HepG2 (cell line): ENCODE data around the gene CCDC28A. TPM values are rescaled to one million over a fixed set of nuclear protein-coding genes. Genes with fewer than 3 reads are reported as not detected.
A peak's percentile ranks its signal among the peaks of the same experiment; 100 is the strongest.

Experiments
- AHR ChIP-seq: IDR thresholded peaks from 2 replicates; pipeline ENCODE4 v1.6.1; 2018; ENCODE audit warnings: missing genetic modification reagents, missing compliant biosample characterization
- ATAD3A ChIP-seq: sonication (generic); formaldehyde crosslinking; IDR thresholded peaks from 2 replicates; pipeline ENCODE4 v1.4.0; 2020; ENCODE audit warnings: missing genetic modification reagents
- E2F1 ChIP-seq: sonication (generic); formaldehyde crosslinking; IDR thresholded peaks from 2 replicates; pipeline ENCODE4 v1.5.0; 2020; ENCODE audit warnings: missing genetic modification reagents
- HDAC2 ChIP-seq: sonication (generic); formaldehyde crosslinking; IDR thresholded peaks from 2 replicates; pipeline ENCODE4 v1.4.0; 2020; ENCODE audit warnings: missing genetic modification reagents
- KMT2A ChIP-seq: sonication (generic); formaldehyde crosslinking; IDR thresholded peaks from 2 replicates; pipeline ENCODE4 v1.4.0; 2020; ENCODE audit warnings: missing genetic modification reagents
- MED8 ChIP-seq: sonication (generic); formaldehyde crosslinking; IDR thresholded peaks from 2 replicates; pipeline ENCODE4 v1.8.1; 2023; ENCODE audit warnings: mild to moderate bottlenecking, missing genetic modification reagents; ENCODE audit not compliant: insufficient replicate concordance
- NKX3-1 ChIP-seq: sonication (generic); formaldehyde crosslinking; IDR thresholded peaks from 2 replicates; pipeline ENCODE4 v1.5.0; 2020; ENCODE audit warnings: missing genetic modification reagents
- NONO ChIP-seq, 2 experiments: fragments of 450-650 bp in 1 of 2; sonication (generic) in 1 of 2; formaldehyde crosslinking in 1 of 2; IDR thresholded peaks in 1 of 2; conservative IDR thresholded peaks in 1 of 2; 2 replicates each; pipeline versions ENCODE4 v1.6.1 to v1.8.0; 2017 to 2022; ENCODE audit warnings: mild to moderate bottlenecking in 1 of 2, missing genetic modification reagents in 1 of 2, moderate library complexity in 1 of 2
- PHB2 ChIP-seq: fragments of 450-650 bp; IDR thresholded peaks from 2 replicates; pipeline ENCODE4 v1.6.1; 2018; ENCODE audit not compliant: partially characterized antibody
- RERE ChIP-seq: IDR thresholded peaks from 2 replicates; pipeline ENCODE4 v1.6.1; 2016; ENCODE audit warnings: low read depth, missing genetic modification reagents, missing compliant biosample characterization
- SIX4 ChIP-seq: sonication (generic); formaldehyde crosslinking; IDR thresholded peaks from 2 replicates; pipeline ENCODE4 v1.4.0; 2020; ENCODE audit warnings: missing genetic modification reagents
- SYNCRIP ChIP-seq: fragments of 200-400 bp; formaldehyde crosslinking; IDR thresholded peaks from 2 replicates; pipeline ENCODE4 v1.6.1; 2018; ENCODE audit warnings: mild to moderate bottlenecking, low read depth, low read length; ENCODE audit not compliant: insufficient read depth
- TBP ChIP-seq: sonication (generic); formaldehyde crosslinking; IDR thresholded peaks from 2 replicates; pipeline ENCODE4 v1.5.0; 2020; ENCODE audit warnings: missing genetic modification reagents
- ZFP1 ChIP-seq: IDR thresholded peaks from 2 replicates; pipeline ENCODE4 v1.6.1; 2016
- ZFX ChIP-seq: sonication (generic); formaldehyde crosslinking; IDR thresholded peaks from 2 replicates; pipeline ENCODE4 v1.4.0; 2020; ENCODE audit warnings: mild to moderate bottlenecking, low read depth, missing genetic modification reagents, moderate library complexity
- ZKSCAN8 ChIP-seq: IDR thresholded peaks from 2 replicates; pipeline ENCODE4 v1.6.1; 2016; ENCODE audit warnings: borderline replicate concordance, missing genetic modification reagents, missing compliant biosample characterization
- ZNF280D ChIP-seq: sonication (generic); formaldehyde crosslinking; IDR thresholded peaks from 2 replicates; pipeline ENCODE4 v1.5.1; 2020; ENCODE audit warnings: mild to moderate bottlenecking, missing genetic modification reagents
- ZNF44 ChIP-seq: sonication (generic); formaldehyde crosslinking; IDR thresholded peaks from 2 replicates; pipeline ENCODE4 v1.5.1; 2020; ENCODE audit warnings: mild to moderate bottlenecking, missing genetic modification reagents
- ZNF749 ChIP-seq: sonication (generic); formaldehyde crosslinking; IDR thresholded peaks from 2 replicates; pipeline ENCODE4 v1.8.0; 2022; ENCODE audit warnings: mild to moderate bottlenecking, missing genetic modification reagents, moderate library complexity, borderline replicate concordance
- ZSCAN30 ChIP-seq: sonication (generic); formaldehyde crosslinking; IDR thresholded peaks from 2 replicates; pipeline ENCODE4 v1.5.0; 2020; ENCODE audit warnings: mild to moderate bottlenecking, missing genetic modification reagents
- polyA plus RNA-seq, 8 experiments: library from polyadenylated mRNA; depleted of rRNA in 3 of 8; stranded (reverse) in 7 of 8; unstranded in 1 of 8; fragments of >200 nt; fragmentation: Illumina TruSeq in 4 of 8; extraction: Trizol in 4 of 8; gene quantifications; 2 replicates each; pipeline versions ENCODE4 v1.2.1 to v1.2.3, GENCODE V29; 2011 to 2016; ENCODE audit warnings: low read depth in 4 of 8, missing spikeins in 1 of 8, mixed read lengths in 1 of 8; ENCODE audit not compliant: insufficient read depth in 1 of 8
- total RNA-seq, 5 experiments: library from RNA; depleted of rRNA; stranded (reverse); fragments of >200 nt; fragmentation: Illumina TruSeq; extraction: Trizol; gene quantifications; 2 replicates each; pipeline ENCODE4 v1.2.3, GENCODE V29; 2016; ENCODE audit warnings: low read depth in 1 of 5

CCDC28A gene
- total and polyA plus RNA-seq, 2 of the 13 experiments (the other 11 are each of a cell fraction or from before 2014, with no cell fraction given), result 15.8 TPM

GRCh38 chr6:138773177-138774091 is at the start of gene CCDC28A (continued):
- TF ChIP-seq RERE (CRISPR knock-in tag) (no peak; the same call in 1 of the 2 replicates), ZSCAN30 (CRISPR knock-in tag) (no peak), KMT2A (CRISPR knock-in tag) (peak; percentile 76; the same call in 1 of the 2 replicates), PHB2 (no peak), SYNCRIP (no peak), AHR (CRISPR knock-in tag) (no peak), ZNF749 (no peak; the same call in 1 of the 2 replicates), ZFP1 (CRISPR knock-in tag) (no peak), ZNF44 (CRISPR knock-in tag) (no peak; the same call in 1 of the 2 replicates), ZFX (peak; percentile 69), NKX3-1 (CRISPR knock-in tag) (0 out of 2 replicates have a peak, but pooled peaks have one; percentile 42), HDAC2 (CRISPR knock-in tag) (no peak), ATAD3A (no peak), MED8 (CRISPR knock-in tag) (no peak), E2F1 (peak; percentile 65; the same call in 1 of the 2 replicates), NONO (IDR thresholded peaks at IDR 0.05) (no peak), NONO (CRISPR knock-in tag; conservative IDR thresholded peaks at IDR 0.05) (peak; percentile 82; the same call in 1 of the 2 replicates), TBP (no peak), SIX4 (CRISPR knock-in tag) (0 out of 2 replicates have a peak, but pooled peaks have one; percentile 28), ZNF280D (CRISPR knock-in tag) (no peak), ZKSCAN8 (CRISPR knock-in tag) (0 out of 2 replicates have a peak, but pooled peaks have one; percentile 8)
